GM19395 (cell line): Measurements from ENCODE around the gene SSBP3.

ENCODE experiments used
- ATAC-seq: cut with Tn5 transposase; IDR thresholded peaks from one replicate; pipeline ENCODE4 v1.9.1; 2021; ENCODE audit warnings: mild to moderate bottlenecking, moderate library complexity; ENCODE audit not compliant: unreplicated experiment

The SSBP3 gene

DNA sequence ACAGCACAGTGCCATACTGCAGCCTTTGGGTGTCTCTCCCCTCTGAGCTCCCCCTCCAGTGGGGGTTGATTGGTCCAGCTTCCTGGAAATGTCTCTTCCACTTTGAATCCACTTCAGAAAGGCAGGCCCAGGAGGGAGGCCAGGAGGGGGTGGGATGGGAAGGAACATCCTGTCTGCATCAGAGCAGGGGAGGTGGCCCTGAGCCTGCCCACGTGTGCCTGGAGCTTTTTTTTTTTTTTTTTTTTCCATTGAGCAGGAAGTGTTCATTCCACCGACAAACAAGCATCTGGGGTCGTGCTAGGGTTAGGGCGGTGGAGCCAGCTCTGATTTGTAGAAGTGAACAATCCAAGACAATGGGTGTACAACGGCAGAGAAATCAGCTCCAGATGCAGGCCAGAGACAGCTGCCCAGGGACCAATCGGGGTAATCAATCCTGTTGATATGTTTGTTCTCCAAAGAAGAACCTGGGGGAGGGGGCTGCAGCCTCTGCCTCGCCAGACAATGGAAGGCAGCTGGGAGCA lies 93.3 kb downstream of the SSBP3 start:
- ATAC-seq, result no peak

GRCh38 chr1:54311506-54311905 lies 94.7 kb downstream of the SSBP3 start:
- ATAC-seq, result no peak

DNA sequence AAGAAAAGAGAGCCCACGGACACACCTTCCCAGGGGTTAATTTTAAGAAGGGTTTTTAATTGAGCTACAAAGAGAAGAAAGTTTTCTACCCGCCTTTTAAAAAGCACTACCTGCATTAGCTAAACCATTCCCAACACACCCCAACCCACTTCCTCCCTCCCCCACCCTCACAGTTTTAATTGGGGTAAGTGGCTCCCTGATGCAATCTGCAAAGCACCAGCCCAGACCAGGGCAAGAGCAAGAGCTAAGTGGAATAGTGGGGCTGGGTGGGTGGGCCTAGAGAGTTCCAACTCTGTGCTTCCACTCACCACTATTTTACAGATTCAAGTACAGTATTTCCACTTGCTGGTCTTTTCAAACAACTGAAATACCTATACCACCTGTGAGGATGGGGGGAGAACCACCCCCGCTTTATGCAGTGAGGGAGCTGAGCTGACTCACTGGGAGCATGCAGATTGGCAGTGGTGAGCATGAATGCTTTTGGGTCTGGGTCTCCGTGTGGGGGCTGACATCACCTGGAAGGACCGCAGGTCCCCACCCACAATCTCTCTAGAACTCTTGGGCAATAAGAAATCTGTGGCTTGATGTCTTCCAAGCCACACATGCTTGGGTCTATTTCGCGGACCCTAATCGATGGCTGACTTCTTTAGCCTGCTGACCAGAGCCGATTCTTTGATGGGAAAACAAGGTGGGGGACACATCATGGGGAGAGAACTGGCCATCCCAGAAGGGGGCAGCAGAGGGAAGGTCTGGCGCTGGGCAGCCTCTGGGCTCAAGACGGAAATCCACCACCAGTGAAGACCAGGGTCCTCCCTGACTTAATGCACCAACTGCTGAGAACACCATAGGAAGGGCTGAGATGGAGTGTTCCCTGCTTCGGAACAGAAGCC lies 95.5 kb downstream of the SSBP3 start:
- ATAC-seq, result no peak

DNA sequence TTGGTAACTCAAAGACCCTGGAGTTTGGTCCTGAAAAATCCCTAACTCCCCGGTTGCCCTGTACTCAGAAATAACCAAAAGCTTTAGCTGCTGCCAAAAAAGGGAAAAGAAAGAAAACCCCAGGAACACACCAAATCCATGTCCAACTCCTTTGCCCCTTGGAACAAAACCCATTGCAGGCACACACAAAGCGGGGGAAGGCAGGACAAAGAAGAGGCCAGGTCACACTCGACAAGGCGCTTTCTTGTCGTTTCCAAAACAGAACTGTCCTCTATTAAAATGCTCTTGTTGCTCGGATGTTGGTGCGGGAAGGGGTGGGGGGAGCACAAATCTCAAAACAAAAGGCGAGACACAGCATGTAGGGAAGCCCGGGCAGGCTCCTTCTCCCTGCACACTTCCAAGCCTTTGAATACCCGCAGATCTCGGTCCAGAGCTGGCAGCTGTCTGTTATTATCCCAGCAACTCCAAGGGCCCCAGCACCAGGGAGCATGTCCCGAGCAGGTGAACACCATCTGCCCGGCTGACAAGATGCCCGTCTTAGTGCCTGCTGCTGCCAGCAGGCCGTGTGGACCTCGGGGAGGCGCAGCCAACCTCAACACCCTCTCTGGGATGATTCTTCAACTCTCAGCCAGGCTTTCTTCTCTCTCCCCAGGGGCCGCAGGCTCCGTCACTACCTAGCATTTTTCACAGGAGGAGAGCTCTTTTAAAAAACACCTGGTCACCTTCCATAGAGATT lies 96.4 kb downstream of the SSBP3 start:
- no peak for ATAC-seq

- no peak for ATAC-seq
Measured at GRCh38 chr1:54307305-54307704, 98.9 kb downstream of the SSBP3 start.

DNA sequence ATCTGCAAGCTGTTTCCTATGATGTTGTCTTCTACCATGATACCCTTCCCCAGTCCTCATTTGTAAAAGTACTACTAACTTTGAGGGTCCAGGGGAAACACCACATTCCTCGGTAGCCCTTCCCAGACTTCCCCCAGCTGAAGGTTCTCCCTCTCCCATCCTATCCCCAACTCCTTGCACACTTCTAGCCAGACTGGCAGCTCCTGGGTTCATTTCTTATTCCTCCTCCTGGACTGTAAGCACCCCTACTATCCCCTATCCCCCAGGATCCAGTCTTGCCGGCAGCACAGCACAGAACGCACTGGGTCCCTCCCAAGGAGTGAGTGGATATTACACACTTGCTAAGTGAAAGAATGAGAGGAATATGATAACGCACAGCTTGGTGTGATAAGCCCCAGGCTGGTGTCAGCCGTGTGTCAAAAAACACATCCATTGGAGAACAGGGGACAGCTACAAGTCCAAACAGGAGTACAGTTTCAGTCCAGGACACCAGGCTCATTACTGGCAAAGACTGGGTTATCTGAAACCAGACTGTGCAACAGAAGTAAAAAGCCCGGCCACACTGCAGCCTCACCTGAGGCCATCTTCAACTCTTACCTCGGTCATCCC lies 100.2 kb downstream of the SSBP3 start:
- ATAC-seq, result no peak

- no peak for ATAC-seq
Measured at GRCh38 chr1:54304518-54304917, 101.7 kb downstream of the SSBP3 start.

- ATAC-seq, result no peak
Measured at GRCh38 chr1:54302951-54303843, 103.0 kb downstream of the SSBP3 start.

GRCh38 chr1:54302549-54302948 lies 103.6 kb downstream of the SSBP3 start:
- ATAC-seq, result no peak

GRCh38 chr1:54301497-54301896 lies 104.7 kb downstream of the SSBP3 start:
- ATAC-seq, result no peak

- ATAC-seq, result no peak
Measured at GRCh38 chr1:54300401-54300800, 105.8 kb downstream of the SSBP3 start.

DNA sequence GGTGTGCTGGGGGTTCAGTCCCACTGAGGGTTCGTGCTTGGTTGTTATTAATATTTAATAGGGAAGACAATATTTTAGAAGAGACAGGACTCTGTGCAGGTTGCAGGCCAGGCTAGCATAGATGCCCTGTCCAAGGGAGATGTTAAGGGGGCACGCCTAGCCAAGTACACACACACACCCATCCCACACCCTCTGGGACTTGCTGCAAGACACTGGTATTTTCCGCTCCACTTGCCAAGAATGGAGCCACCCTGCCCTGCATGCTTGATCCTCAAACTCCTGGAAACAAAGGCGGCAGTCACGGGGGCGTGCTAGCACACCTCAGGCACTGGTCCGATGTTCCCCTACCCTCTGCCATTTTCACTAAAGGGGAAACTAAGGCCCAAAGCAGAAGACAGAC lies 107.2 kb downstream of the SSBP3 start:
- no peak for ATAC-seq

DNA sequence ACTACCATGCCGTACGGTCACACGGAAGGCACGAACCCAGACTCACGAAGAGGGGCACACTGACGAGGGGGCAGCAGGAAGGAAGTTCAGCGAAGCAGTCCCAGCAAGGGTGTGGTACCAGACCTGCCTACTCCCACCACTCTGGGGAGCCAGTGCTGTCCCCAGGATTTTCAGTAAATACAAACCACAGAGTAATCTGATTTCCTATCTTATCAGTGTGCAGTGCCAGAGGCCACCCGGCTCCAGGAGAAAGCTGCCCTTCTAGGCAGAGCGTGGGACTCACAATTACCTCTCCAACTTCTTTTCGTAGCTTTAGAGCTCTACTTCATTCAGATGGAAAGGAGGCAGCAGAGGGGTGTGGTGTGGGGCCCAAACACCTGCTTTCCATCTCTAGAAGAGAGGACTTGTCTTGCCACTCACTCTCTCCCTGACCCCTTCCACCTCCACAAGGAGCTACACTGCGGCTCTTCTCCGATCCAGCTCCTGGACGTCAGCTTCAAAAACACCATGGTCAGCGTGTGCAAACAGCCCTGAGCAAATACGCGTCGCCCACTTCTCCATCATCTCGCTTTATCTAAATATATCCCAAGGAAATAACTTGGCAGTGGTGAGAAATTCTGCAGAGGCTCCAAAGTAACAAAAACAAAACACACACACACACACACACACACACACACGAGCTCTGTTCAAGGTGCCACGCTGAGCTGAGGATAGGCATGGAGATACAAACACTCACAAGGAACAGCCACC lies 107.7 kb downstream of the SSBP3 start:
- no peak for ATAC-seq

DNA sequence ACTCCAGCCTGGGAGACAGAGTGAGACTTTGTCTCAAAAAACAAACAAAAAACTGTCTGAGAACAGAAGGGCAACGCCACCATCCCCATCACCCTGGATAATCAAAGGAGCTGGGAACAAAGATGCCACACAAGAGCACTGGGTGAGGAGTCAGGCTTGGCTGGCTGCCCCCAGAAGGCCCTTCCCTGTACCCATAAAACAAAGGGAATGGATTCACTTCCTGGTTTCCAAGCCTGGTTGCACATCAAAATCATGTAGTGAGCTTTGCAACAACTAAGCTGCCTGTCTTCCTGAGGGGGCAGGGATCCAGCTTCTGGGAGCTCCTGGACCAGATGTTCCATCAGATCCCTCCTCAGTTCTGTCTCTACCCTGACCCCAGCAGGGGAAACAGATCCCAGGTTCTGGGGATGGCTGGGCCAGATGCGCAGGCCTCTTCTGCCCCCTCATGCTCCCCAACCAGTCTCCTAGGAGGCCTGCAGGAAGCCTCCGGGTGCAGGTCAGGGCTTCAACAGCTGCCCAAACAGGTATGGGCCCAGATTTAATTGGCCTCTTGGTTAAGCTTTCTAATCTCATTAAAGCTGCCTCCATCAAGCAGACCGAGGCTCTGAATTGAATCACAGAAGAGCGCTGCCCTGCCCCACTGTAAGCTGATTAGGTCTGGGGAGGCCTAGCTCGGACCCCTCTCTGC lies 108.5 kb downstream of the SSBP3 start:
- no peak for ATAC-seq

- no peak for ATAC-seq
Measured at GRCh38 chr1:54296666-54297065, 109.5 kb downstream of the SSBP3 start.

DNA sequence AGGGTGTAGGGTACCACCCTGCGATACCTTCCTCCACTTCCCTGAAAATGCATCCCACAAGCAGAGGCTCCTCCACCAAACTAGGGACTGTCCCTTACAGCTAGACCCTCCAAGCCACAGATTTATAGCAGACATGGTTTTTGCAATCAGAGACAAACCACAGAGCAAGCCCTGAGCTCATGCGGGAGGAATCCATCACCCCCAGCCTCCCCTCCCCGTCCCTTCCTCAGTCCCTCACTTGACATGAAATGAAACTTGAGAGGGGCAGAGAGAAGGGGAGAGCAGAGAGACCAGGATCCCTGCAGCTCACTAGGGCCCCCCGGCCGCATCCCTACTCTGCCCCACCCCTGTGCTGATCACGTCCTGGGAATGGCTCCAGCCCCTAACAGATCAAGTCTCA lies 111.3 kb downstream of the SSBP3 start:
- no peak for ATAC-seq

DNA sequence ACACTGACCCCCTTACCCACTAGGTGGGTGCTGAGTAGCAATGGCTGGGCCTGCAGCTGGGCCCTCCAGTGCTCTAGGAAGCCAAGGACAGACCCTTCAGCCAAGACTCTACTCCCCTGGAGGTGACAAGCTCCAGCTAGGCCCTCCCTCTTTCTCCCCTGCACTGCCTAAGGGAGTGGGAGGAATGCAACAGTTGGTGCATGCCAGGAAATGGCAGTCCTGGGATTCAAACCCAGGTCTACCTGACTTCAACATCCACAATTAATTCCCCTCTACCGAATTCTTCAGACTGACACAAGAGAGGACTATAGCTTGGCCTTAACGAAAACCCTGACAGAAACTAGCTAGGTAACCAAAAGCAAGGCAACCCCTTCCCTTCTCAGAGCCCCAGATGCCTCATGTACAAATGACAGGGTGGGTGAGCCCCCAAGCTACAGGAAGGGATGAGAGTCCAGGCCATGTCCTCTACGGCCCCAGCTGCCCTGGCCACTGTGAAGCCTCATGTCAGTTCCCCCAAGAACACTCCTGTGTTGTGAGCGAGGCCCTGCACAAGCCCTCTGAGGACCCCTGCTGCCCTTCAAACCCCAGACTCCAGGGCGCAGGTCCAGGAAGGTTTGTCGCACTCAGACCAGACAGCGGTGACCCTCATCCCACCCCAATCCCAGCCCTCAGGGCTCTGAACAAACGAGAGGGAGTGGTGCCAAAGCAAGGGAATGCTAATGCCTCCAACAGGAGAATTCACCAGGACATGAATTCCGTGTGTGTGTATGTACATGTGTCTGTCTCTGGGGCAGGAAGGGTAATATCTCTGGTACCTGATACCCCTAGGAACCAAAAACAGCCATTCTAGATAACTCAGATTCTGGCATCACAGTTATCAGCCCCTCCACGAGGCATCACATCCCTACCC lies 113.9 kb downstream of the SSBP3 start:
- ATAC-seq, result no peak

DNA sequence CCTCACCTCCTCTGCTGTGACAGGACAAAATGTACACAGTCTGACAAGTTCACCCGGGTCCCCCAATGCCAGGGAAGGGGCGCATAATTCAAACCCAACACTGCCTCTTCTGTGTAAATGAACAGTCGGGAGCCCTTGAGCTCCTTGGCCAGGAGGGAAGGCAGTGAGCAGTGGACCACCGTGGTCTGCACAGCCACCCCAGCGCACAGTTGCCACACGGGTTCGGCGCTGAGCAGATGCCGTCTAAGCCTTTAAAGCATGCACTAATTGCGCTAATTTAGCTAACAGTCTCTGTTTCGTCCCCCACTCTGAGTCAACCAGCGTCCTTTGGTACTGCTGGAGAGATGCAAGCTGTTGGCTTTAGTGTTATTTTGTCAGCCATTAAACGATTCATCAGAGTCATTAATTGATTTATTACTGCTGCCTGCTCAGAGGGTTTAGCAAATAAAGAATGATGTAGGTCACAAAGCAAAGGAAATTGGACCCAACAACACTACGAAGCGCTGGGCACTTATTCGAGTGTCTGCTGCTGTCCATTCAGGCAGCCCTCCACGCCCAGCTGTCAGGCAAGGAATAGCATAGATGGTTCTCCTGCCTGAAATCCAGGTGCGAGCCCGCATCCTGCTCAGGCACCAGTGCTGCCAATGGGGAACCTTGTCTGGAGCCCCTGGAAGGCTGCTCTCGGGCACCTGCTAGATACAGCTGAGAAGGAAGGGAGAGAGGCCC lies 114.8 kb downstream of the SSBP3 start:
- no peak for ATAC-seq
